Measurements from ENCODE around the gene KCNK17.

- no peak for TF ChIP-seq CTCF (IDR thresholded peaks at IDR 0.05; ENCODE audit: insufficient read depth, low read depth, low read length)
- no peak for TF ChIP-seq EZH2 (IDR thresholded peaks at IDR 0.05; ENCODE audit: insufficient read depth, low read length)
Measured at GRCh38 chr6:39302011-39302410, 12.2 kb downstream of the KCNK17 start.

Data from astrocyte (in vitro differentiated cells and primary cell).